NCI-H128 (cell line): ENCODE measurements around the gene FBXO31.
"Not testable (repeated sequence)": the region's sequence is repeated elsewhere in the genome, so short reads cannot be mapped to it uniquely, and the experiment has no call there.

Experiments
- DNase-seq: peaks from one replicate; lab custom pipeline; 2025; ENCODE audit not compliant: unreplicated experiment; lab: John Stamatoyannopoulos, UW

Gene FBXO31

DNA sequence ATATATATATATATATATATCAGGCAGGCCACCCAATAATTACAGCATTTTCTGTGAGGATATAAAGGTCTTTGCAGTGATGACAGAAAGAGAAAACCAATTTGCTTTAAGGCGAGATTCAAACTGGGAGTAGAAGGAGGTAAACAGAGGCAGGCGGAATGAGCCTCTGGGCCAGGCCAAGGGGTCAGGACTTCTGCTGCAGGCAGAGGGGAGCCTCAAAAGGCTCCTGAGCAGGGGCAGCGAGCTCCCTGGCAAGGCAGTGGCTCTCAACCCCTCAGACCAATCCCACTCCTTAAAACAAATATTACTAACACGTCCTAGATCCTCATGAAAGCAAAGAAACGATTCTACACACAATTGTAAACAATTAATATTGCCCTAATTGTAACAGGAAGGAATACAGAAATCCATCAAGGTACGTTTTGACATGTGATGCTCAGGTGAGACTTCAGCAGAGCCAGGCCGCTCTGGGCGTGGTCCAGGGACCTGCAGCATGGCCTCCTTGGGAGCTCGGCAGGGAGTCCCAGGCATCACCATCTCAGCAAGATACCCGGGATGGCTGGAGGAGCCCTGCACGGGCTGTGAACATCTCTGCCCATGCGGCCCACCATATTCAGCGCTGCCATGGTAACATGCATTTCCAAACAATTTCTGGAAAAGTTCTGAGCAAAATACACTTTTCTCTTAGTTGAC is 18.4 kb downstream of the FBXO31 start:
- DNase-seq = no peak

DNA sequence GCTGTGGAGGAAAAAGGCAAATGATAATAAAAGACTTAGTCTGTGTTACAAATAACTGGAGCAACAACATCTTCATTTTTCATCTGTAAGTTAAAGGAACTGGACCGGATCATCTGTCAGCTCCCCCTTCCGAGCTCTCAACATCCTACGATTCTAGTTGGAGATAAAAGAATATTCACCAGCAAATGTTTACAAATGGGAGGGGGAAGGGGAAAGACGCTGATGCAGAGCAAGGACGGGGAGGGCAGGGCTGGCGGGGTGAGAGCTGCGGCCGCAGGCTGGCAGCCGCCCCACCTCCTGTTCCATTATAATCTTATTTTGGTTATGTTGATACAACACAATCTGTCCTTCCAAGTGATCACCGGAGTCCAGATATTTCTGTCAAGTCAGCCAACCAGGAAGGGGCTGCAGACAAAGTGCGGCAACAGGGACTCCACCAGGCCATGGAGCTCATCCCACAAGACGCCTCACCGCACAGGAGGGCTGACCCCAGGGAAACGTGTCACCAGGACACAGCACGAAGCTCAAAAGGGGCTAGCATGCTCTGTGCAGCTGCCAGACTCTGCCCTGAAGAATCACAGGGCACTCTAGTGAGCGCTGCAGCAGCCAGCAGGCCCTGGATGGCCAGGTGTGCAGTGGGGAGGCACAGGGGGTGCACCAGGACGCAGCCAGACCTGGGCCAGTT is 19.7 kb downstream of the FBXO31 start:
- no peak for DNase-seq

GRCh38 chr16:87362828-87363559 is 20.6 kb downstream of the FBXO31 start:
- not testable (repeated sequence) for DNase-seq

- no peak for DNase-seq
These were observed 21.5 kb downstream of the FBXO31 start for GRCh38 chr16:87361916-87362619.

GRCh38 chr16:87360862-87361610 is 22.5 kb downstream of the FBXO31 start:
- DNase-seq = no peak

DNA sequence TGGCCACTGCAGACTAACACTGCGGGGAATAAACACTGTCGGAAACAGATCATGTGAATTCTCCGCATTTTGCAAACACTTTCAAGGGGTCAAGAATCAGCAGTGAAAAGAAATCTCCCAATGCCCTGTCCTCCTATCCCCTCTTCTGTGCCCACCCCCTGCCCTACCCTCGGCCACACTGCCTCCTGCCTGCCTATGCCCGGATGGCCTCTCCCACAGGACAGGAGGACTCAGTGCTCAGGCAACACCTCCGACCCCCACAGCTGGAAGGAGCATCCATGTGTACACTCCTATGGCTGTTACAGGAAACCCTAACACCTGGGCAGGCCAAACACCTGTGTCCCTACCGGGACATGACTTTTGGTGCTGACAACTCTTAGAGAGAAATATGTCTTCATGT is 24.5 kb downstream of the FBXO31 start:
- DNase-seq = no peak

DNA sequence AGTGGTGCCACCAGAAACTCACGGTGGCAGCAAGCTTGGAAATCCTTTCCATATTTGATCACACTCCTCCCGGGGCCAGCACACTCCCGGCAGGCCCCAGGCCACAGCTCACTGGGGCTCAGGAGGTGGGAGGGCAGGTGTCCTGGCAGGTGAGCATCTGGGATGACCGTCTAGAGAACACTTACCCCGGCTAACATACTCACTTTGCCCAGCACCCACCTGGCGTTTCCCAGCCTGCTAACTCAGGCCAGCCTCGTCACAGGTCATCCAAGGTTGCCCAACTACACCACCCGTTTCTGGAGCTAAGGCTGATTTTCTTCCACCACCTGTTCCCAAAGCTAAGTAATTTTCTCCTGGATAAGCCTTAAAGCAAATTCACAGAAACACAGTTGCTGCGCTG is 24.9 kb downstream of the FBXO31 start:
- DNase-seq = no peak

- no peak for DNase-seq
These were observed 25.3 kb downstream of the FBXO31 start for GRCh38 chr16:87358250-87358649.

GRCh38 chr16:87356491-87356853 is 27.1 kb downstream of the FBXO31 start:
- no peak for DNase-seq

- DNase-seq = no peak
These were observed 30.0 kb downstream of the FBXO31 start for GRCh38 chr16:87353613-87354012.

GRCh38 chr16:87352818-87353217 is 30.8 kb downstream of the FBXO31 start:
- DNase-seq = no peak

- DNase-seq = no peak
These were observed 32.3 kb downstream of the FBXO31 start for GRCh38 chr16:87351320-87351698.

GRCh38 chr16:87350681-87351319 is 32.8 kb downstream of the FBXO31 start:
- no peak for DNase-seq

GRCh38 chr16:87350031-87350430 is 33.5 kb downstream of the FBXO31 start:
- DNase-seq = no peak

GRCh38 chr16:87348616-87349157 is 34.9 kb downstream of the FBXO31 start:
- no peak for DNase-seq

GRCh38 chr16:87347932-87348615 is 35.5 kb downstream of the FBXO31 start:
- no peak for DNase-seq

- no peak for DNase-seq
These were observed 37.0 kb downstream of the FBXO31 start for GRCh38 chr16:87346517-87347060.

GRCh38 chr16:87345726-87346424 is 37.7 kb downstream of the FBXO31 start:
- no peak for DNase-seq
